ENCODE measurements around the gene PPM1B. TPM values are rescaled to one million over a fixed set of nuclear protein-coding genes. Genes with fewer than 3 reads are reported as not detected.
A peak's percentile ranks its signal among the peaks of the same experiment; 100 is the strongest.
"Not testable (repeated sequence)": the region's sequence is repeated elsewhere in the genome, so short reads cannot be mapped to it uniquely, and the experiment has no call there.

PPM1B gene
- polyA plus RNA-seq, 12 donors, result 25.8 to 42.4 (median 35.7) TPM; not detected in 1

GRCh38 chr2:44192646-44193045 is 24.0 kb downstream of the PPM1B start:
- DNase-seq, result no peak

- no peak for DNase-seq
Measured at GRCh38 chr2:44195714-44196113, 27.0 kb downstream of the PPM1B start.

GRCh38 chr2:44197816-44198215 is 29.1 kb downstream of the PPM1B start:
- no peak for DNase-seq

GRCh38 chr2:44200011-44200410 is 31.3 kb downstream of the PPM1B start:
- no peak for DNase-seq

GRCh38 chr2:44200759-44201158 is 32.1 kb downstream of the PPM1B start:
- DNase-seq, result no peak

- no peak for DNase-seq
Measured at GRCh38 chr2:44201648-44202165, 33.0 kb downstream of the PPM1B start.

GRCh38 chr2:44203542-44203941 is 34.9 kb downstream of the PPM1B start:
- no peak for DNase-seq

GRCh38 chr2:44205169-44205568 is 36.5 kb downstream of the PPM1B start:
- DNase-seq, result no peak

GRCh38 chr2:44207102-44207501 is 38.4 kb downstream of the PPM1B start:
- no peak for DNase-seq

GRCh38 chr2:44207648-44208047 is 39.0 kb downstream of the PPM1B start:
- not testable (repeated sequence) for DNase-seq

- no peak for DNase-seq
Measured at GRCh38 chr2:44210362-44210761, 41.7 kb downstream of the PPM1B start.

GRCh38 chr2:44211183-44211582 is 42.5 kb downstream of the PPM1B start:
- no peak for DNase-seq

- no peak for DNase-seq
Measured at GRCh38 chr2:44212302-44212701, 43.6 kb downstream of the PPM1B start.

- DNase-seq, result no peak
Measured at GRCh38 chr2:44215827-44216226, 47.2 kb downstream of the PPM1B start.

GRCh38 chr2:44218771-44219170 is 50.1 kb downstream of the PPM1B start:
- no peak for DNase-seq

- no peak for DNase-seq
Measured at GRCh38 chr2:44226753-44227152, 58.1 kb downstream of the PPM1B start.

- DNase-seq, result no peak
Measured at GRCh38 chr2:44230378-44230777, 61.7 kb downstream of the PPM1B start.

GRCh38 chr2:44233450-44234128 is 64.9 kb downstream of the PPM1B start:
- DNase-seq, result no peak

- DNase-seq, result no peak
Measured at GRCh38 chr2:44237221-44237620, 68.5 kb downstream of the PPM1B start.

- no peak for DNase-seq
Measured at GRCh38 chr2:44242904-44243303, 74.2 kb downstream of the PPM1B start.

- peak; percentile 69 for DNase-seq
Measured at GRCh38 chr2:44244135-44244871, 75.6 kb downstream of the PPM1B start.

GRCh38 chr2:44245083-44245861 is 76.6 kb downstream of the PPM1B start:
- no peak for DNase-seq

Data from muscle of arm (tissue), 12 donors.